ENCODE data around the gene OSBPL6. TPM values are rescaled to one million over a fixed set of nuclear protein-coding genes. Genes with fewer than 3 reads are reported as not detected.
"Not testable (repeated sequence)": the region's sequence is repeated elsewhere in the genome, so short reads cannot be mapped to it uniquely, and the experiment has no call there.

The OSBPL6 gene
- total RNA-seq, 1 experiment from 2014 or later, result 18.3 TPM

GRCh38 chr2:178197791-178198190 lies 3.5 kb downstream of the OSBPL6 start:
- peak; percentile 19 for DNase-seq (ENCODE audit: low read depth)

- not testable (repeated sequence) for DNase-seq (ENCODE audit: low read depth)
Measured at GRCh38 chr2:178198441-178198840, 4.1 kb downstream of the OSBPL6 start.

GRCh38 chr2:178199334-178199733 lies 5.0 kb downstream of the OSBPL6 start:
- no peak for DNase-seq (ENCODE audit: low read depth)

GRCh38 chr2:178200331-178200730 lies 6.0 kb downstream of the OSBPL6 start:
- DNase-seq (ENCODE audit: low read depth), result no peak

- DNase-seq (ENCODE audit: low read depth), result no peak
Measured at GRCh38 chr2:178202927-178203326, 8.6 kb downstream of the OSBPL6 start.

GRCh38 chr2:178204977-178205376 lies 10.7 kb downstream of the OSBPL6 start:
- no peak for DNase-seq (ENCODE audit: low read depth)

GRCh38 chr2:178205853-178206521 lies 11.7 kb downstream of the OSBPL6 start:
- DNase-seq (ENCODE audit: low read depth), result peak; percentile 91

- no peak for DNase-seq (ENCODE audit: low read depth)
Measured at GRCh38 chr2:178208336-178208735, 14.0 kb downstream of the OSBPL6 start.

- DNase-seq (ENCODE audit: low read depth), result no peak
Measured at GRCh38 chr2:178208817-178209216, 14.5 kb downstream of the OSBPL6 start.

GRCh38 chr2:178211460-178211859 lies 17.1 kb downstream of the OSBPL6 start:
- no peak for DNase-seq (ENCODE audit: low read depth)

- no peak for DNase-seq (ENCODE audit: low read depth)
Measured at GRCh38 chr2:178211943-178212342, 17.6 kb downstream of the OSBPL6 start.

- no peak for DNase-seq (ENCODE audit: low read depth)
Measured at GRCh38 chr2:178213991-178214390, 19.7 kb downstream of the OSBPL6 start.

- DNase-seq (ENCODE audit: low read depth), result no peak
Measured at GRCh38 chr2:178219247-178219646, 24.9 kb downstream of the OSBPL6 start.

- no peak for DNase-seq (ENCODE audit: low read depth)
Measured at GRCh38 chr2:178220814-178221213, 26.5 kb downstream of the OSBPL6 start.

- DNase-seq (ENCODE audit: low read depth), result no peak
Measured at GRCh38 chr2:178221556-178221955, 27.2 kb downstream of the OSBPL6 start.

- no peak for DNase-seq (ENCODE audit: low read depth)
Measured at GRCh38 chr2:178223806-178224205, 29.5 kb downstream of the OSBPL6 start.

- peak; percentile 93 for DNase-seq (ENCODE audit: low read depth)
Measured at GRCh38 chr2:178225006-178225805, 30.9 kb downstream of the OSBPL6 start.

- peak; percentile 76 for DNase-seq (ENCODE audit: low read depth)
Measured at GRCh38 chr2:178227187-178227586, 32.9 kb downstream of the OSBPL6 start.

- DNase-seq (ENCODE audit: low read depth), result peak; percentile 60
Measured at GRCh38 chr2:178229927-178230326, 35.6 kb downstream of the OSBPL6 start.

GRCh38 chr2:178230396-178230795 lies 36.1 kb downstream of the OSBPL6 start:
- no peak for DNase-seq (ENCODE audit: low read depth)

- peak; percentile 53 for DNase-seq (ENCODE audit: low read depth)
Measured at GRCh38 chr2:178233428-178233827, 39.1 kb downstream of the OSBPL6 start.

GRCh38 chr2:178234648-178235047 lies 40.3 kb downstream of the OSBPL6 start:
- DNase-seq (ENCODE audit: low read depth), result no peak
